HG03432 (cell line): ENCODE results near the gene NPAS3.

Experiments used
- ATAC-seq: cut with Tn5 transposase; IDR thresholded peaks from one replicate; pipeline ENCODE4 v1.9.1; 2021; ENCODE audit warnings: mild to moderate bottlenecking, moderate library complexity; ENCODE audit not compliant: unreplicated experiment

The NPAS3 gene

DNA sequence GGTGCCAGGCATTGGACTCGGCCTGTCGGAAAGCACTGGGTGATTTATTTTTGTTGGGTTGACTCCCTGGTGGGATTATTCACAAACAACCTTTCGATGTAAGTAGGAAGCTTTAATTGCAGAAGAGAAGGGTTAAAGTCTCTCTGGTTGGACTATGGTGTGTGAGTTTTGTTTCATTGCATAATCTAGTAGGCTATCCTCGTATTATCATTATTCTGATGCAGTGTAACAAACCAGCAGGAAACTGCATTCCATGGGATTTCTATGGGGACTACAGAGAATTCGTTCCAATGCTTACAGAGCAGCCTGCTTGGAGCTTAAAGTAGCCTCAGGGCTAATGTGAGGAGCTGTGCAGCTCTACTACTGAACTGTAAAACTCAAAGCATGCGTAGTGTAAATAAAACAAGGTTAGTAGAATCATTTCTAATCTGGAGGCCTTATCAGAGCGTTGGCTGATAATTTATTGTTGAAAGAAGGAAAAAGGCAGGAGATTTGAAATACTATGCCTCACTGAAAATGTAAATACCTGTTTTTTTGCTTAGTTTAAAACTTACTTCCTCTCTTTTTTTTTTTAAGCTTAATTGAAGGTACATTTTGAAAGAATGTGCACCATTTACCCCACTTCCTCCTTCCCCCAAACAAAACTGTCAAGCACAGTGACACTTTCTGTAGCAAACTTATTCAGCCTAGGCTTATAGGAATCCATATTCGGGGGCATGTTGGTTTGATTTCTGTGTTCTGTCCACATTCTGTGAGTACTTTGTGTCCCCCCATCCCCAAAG is 226.7 kb downstream of the NPAS3 start:
- no peak for ATAC-seq

DNA sequence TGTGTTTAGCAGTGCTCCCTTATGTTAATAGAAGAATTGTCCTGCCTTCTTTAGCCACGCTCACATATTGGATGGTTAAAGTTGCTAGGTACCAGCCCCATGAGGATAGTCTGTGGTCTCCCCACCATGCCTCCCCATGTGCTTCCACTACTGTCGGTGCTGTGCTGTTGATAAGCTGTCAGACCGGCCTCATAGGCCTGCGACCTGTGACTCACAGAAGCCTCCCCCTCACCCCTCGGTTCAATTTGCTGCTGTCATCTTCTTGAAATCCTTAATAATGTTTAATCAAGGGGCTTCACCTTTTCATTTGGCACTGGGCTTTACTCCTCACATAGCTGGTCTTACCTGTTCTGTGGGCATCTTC is 227.2 kb downstream of the NPAS3 start:
- ATAC-seq: no peak

DNA sequence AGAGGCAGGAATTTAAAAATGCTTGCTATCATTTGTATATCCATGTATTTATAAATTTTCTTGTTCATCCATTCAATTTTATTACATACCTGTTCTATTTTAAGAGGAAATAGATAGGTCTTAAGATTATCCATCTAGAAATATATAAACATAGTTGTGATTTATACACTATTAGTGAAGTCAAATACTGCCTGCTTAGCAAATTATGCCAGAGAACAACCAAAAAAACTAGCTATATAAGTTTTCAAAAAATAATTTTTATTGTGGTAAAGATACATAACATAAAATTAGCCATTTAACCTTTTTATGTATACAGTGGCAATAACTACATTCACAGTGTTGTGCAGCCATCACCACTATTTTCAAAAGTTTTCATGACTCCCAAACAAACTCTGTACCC is 237.3 kb downstream of the NPAS3 start:
- ATAC-seq: no peak

DNA sequence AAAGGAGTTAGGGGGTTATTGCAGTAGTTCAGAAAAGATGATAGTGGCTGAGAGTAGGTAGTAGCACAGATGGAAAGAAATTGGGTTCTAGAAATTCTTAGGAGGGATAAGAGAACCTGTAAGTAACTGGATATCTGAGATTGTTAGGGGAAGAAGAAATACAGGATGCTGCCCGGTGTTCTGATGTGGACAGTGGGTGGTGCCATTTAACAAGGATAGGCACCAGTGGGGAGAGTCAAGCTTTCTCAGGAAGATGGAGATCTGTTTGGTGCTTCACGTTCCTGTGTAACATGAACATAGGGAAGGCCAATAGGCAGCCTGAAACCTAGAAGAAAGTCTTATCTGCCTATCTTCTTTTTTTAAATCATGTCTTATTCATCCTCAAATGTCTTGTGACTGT is 245.9 kb downstream of the NPAS3 start:
- no peak for ATAC-seq

DNA sequence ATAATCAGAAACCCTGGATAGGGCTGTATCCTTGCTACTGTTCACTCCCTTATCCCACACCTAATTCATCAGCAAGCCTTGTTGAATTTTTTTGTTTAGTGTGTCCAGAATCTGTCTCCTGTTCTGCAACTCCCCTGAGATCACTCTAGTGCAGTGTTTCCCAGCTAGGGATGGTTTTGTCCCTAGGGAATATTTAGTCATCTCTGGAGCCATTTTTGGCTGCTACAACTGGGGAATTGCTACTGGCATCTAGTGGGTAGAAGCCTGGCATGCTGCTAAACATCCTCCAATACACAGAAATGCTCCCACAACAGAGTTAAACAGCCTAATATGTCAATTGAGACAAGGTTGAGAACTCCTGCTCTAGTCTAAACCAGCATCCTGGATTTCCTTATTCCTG is 248.0 kb downstream of the NPAS3 start:
- ATAC-seq: no peak

DNA sequence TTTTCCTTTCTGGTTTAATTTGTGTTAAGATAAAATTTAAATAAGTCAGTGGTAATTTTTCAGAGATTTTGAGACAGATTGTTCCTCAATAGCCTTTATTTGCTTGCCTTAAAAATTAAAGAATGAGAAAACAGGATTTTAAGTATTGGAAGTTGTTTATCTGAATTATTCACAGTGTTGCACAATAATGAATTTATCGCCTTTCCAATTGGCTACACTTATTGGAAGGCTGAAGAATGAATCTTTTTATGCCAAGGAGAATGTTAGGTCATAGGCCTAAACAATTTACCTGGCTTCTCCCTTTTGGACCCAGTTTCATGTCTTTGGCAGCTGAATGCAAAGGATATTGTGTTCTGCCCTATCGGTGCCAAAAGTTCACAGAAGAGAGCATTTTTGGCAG is 250.2 kb downstream of the NPAS3 start:
- ATAC-seq: no peak

DNA sequence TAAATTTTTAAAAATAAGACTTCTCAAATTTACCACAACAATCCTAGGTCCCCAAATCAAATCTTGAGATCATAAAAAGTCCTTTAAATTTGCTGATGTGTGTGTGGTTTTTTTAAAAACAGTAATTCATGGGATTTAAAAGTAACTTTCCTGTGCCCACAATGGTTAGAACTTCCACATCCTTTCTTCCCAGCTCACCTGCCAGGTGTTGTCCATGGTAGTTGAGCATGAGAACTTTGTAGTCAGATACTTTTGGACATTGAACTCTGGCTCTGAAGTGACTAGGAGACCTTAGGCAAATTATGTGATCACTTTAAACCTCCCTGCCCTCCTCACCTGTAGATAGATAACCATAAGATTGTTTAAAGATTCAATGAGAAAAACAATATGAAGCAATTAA is 253.2 kb downstream of the NPAS3 start:
- ATAC-seq: no peak

DNA sequence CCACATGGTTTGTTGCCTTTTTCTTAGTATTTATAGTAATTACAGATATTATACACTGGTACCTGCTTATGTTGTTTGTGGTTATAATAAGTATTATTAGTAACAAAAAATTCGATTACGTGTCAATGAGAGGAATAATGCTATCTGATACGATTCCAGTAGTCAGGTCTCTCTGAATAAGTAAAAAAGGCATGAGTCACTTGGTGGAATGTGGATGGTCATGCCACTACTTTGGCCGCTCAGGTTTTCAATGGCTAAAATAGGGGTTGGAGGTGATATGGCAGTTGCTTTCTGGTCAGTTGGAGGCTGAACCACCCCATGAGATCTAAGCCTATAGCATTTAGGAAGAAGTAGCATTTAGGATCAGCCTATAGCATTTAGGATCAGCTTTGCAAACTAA is 255.9 kb downstream of the NPAS3 start:
- no peak for ATAC-seq

DNA sequence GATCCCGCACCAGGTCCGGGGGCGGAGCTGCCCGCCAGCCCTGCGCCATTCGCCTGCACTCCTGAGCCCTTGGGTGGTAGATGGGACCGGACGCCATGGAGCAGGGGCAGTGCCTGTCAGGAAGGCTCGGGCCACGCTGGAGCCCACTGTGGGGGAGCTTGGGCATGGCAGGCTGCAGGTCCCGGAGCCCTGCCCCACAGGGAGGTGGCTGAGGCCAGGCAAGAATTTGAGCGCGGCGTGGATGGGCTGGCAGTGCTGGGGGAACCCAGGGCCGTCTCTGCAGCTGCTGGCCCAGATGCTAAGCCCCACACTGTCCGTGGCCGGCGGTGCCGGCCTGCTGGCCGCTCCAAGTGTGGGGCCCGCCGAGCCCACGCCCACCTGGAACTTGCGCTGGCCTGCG is 260.0 kb downstream of the NPAS3 start:
- ATAC-seq: no peak

DNA sequence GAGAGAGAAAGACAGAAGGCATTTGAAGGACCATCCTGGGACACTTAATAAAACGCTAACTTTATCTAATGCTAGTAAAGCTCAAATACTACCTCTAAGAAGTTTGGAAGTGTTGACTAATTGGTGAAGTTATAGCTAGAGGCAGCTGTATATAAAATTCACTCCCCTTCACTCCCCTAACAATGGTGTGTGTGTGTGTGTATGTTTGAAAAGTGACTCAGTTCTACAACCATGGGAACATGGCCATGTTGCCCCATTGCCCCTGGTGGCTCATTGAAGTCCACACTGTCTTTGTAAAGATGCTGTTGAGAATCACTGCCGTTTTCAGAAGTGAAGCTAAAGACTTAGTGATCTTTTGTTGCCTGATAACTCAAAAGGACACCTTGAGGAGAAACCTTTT is 262.4 kb downstream of the NPAS3 start:
- ATAC-seq: no peak

DNA sequence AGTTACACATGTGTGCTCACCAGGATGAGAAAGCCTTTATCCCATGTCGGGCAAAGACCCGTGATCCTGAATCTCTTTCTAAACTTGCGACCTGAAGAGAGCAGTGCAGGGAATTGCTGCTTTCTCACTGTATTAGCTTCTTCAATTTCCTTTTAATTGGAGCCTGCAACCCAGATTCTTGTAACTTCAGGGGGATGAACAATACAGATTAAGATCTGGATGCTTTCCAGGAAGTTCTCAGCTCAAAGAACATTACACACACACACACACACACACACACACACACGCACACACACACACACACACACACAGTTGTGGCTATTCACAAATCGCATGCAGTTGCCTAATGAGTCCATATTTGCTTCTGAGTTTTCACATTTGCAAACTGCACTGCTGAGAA is 268.3 kb downstream of the NPAS3 start:
- no peak for ATAC-seq

DNA sequence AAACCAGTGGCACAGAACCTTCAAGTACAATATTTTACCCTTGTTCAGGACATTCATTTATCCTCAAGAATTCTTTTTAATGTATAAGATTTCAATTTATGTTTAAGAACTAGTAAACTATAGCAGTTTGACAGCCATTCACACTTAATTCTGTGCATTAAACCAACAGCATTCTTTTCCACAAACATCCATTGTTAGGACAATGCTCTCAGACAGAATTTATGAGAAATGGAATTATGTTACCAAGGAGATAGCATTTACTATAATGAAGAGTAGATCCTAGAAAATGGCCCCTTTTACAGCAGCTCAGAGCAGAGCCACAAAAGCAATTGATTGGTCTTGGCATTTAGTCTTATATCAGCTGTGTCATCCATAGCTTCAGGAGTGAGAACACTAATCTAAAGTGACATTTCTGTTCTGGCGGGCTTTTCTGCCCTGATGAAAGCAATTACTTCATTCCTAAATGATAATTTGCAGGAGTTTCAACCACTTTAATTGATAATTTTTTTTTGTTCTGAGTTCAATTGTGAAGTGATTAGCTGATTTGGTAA is 268.9 kb downstream of the NPAS3 start:
- no peak for ATAC-seq

DNA sequence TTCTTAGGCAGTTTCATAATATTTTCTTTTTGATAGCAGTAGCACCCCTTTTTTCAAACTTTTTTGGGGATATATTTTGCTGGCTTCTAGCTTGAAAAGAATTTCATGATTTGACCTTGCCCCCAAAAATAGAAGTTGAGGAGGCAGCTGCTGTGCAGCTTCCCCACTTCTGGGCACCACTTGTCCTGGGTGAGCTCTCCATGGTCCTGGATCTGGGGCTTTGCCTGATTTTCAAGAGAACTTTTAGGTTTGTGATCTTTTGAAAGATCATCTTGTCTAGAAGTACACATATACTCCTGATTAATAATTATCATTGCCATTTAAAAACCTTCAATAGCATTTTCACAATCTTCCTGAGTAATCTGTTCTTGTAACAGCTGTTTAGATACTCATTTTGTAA is 271.6 kb downstream of the NPAS3 start:
- no peak for ATAC-seq

DNA sequence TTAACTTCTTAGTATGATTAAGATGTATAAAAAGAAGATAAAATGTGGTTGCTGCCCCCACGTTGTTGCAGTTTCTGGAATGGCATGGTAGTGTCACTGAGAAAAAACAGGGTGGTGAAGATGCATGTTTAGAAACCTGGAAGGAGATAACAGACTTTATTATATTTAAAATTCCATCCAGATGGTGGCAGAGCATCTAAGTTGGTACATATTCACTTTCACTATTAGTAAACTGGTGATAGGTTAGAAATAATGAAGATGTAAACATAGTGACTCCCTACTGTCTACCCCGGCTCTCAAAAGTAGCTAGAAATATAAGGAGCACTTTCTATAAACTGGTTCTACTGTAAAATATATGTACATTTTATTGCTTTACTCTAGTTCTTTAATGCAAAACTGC is 279.3 kb downstream of the NPAS3 start:
- no peak for ATAC-seq

DNA sequence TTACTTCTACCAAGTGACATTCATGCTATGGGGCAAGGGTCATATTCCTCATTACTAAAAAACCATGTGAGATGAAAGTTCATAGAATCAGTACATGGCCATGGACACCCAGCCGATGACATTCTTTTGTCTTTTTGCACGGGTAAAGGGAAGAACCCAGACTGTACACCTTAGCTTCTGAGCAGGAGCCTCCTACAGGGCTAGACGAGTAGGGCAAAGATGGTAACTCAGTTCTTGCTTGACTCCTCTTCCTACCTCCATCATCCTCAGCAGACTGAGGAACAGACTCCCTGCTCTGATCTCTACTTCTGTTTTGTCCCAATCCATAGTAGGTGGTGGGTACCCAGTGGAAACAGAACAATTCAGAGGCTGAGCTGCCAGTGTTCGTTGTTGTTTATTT is 281.3 kb downstream of the NPAS3 start:
- no peak for ATAC-seq

DNA sequence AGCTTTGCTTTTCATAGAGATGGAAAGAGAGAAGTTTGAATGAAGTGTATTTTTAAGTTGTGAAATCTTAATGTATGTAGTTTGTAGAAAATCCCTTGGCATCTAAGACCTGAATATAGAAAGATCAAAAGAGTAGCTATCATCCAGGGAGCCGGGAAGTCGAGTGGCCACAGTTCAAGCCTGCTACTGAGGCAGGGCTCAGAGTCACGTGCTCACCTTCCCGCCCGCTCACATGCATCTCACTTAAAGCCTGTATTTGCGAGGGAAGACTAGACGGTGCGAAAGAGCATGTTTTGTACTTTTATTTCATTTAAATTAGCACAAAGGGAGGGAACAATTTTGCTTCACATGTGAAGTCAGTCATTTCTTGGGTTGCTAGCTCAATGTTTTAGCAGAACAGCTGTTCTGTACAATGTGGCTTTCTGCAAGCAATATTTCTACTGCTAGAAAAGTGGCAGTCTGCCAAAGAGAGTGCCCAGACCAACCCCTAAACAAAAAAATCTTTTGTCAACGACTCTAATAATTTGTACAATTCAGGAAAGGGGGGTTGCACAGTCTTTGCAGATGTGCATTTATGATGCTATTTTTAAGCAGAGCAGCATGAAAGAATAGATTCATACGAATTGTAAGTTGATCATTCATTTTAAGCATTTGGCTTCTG is 290.7 kb downstream of the NPAS3 start:
- ATAC-seq: no peak

DNA sequence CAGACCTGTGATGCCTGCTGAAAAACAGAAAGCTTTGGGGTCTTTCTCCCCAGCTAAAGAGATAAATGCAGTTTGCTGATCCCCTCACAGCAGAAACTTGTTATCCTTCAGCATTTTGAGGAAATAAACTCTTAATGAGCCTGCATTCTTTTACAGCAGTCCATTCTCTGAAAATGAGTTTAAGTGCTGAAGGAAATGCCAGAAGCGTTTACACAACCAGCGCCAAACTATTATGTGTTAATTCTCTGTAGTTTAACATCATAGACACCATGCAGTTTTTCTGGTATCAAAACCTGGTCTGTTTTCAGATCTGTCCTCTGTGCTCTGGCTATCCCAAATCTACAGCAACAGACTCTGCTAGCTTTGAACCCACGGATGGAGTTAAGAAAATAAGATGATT is 291.3 kb downstream of the NPAS3 start:
- ATAC-seq: no peak

DNA sequence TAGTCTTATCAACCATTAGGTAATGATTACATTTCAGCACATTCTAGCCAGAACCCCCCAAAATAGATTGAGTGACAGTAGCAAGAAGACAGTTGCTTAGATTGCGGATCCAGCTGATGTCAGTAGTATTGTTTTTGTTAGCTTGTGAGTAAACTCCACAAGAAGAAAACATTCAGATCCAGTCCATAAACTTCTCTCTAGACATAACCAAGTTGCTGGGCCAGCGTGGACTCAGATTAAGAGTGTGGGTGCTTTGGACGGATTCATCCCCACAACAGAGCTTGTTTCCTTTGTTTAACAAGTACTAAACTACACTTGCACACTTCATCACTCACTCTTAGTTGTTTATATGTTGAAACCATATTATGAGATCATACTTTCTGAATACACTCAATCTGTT is 293.4 kb downstream of the NPAS3 start:
- no peak for ATAC-seq

DNA sequence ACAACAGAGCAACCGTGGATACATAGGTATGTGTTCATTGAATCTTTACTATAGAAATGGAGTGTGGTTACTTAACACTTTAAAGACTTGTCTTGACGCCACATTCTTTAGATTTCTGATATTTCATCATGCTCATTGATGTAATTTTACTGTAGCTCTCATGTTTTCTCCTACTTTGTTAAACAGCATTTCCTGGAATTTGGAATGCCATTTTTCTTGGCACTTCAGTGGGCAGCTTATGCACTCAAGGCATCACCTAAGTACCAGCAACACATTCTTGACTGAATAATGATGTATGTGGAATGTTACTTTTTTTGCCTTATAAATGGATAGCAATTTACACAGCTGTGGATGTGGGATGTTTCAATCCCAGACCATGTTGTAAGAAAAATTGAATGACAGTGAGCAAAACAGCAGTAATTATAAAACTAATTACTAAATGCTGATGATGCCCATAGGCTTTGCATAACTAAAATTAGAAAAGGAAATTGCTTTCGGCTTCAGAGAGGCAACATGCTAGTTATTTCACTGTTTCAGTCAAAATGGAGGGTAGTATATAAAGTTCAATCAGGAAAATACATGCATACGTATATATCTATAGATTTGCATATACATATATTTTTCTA is 298.5 kb downstream of the NPAS3 start:
- ATAC-seq: no peak

DNA sequence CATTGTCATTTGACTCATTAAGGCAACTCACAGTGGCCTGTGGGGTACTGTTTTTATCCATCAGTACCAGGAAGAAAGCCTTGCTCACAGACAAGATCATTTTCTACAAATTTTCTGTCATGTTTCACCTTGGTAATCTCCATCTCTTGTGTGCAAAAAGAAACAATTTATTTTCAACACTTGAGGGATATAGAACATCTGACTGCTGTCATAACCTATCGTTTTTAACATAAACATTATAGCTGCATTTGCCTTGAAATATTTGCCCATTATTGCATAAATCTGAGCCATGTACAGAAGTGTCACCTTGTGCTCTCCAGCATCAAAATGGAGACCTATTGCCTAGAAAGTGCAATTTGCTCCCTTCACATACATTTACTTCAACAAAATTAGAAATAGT is 300.8 kb downstream of the NPAS3 start:
- no peak for ATAC-seq

DNA sequence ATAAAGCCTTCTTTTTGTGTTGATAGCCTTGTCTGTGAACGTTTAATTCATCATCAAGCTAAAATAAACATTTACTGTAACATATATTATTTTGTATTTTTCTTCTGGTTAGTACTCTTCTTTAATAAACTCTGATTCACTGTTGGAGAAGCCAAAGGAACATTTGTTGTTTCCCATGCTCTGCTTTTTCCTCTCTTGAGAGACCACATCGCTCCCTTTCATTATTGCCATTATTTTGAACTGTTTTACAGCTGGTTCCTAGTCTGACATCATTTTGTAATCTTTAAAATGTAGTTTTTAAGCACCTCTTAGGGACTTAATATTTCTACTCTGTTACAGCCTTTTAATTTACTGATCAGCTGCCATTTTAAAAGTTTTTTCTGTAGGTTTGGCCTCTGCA is 301.8 kb downstream of the NPAS3 start:
- no peak for ATAC-seq

DNA sequence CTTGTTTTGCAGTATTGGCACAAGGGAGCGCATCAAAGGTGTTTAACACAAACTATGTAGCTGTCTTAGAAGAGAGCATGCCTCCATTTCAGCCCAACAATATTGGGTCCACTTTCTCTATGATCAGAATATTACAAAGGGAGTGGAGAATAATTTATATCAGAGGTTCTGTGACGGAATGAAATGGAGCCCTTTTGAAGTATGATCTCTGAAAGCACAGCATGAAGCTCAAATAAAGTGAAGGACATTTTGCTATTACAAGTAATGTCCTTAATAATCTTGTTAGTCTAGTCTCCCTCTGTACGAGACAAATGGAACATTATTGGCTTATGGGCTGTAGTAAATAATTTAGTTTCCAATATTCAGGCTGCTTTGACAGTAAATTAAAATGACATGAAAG is 302.7 kb downstream of the NPAS3 start:
- ATAC-seq: no peak
